HG03280 (cell line): ENCODE data around the gene SH3BP5.
"Not testable (repeated sequence)": the region's sequence is repeated elsewhere in the genome, so short reads cannot be mapped to it uniquely, and the experiment has no call there.

ENCODE experiments used
- ATAC-seq: cut with Tn5 transposase; IDR thresholded peaks from one replicate; pipeline ENCODE4 v1.9.1; 2021; ENCODE audit warnings: mild to moderate bottlenecking, moderate library complexity; ENCODE audit not compliant: unreplicated experiment

SH3BP5 gene, protein sequence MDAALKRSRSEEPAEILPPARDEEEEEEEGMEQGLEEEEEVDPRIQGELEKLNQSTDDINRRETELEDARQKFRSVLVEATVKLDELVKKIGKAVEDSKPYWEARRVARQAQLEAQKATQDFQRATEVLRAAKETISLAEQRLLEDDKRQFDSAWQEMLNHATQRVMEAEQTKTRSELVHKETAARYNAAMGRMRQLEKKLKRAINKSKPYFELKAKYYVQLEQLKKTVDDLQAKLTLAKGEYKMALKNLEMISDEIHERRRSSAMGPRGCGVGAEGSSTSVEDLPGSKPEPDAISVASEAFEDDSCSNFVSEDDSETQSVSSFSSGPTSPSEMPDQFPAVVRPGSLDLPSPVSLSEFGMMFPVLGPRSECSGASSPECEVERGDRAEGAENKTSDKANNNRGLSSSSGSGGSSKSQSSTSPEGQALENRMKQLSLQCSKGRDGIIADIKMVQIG

DNA sequence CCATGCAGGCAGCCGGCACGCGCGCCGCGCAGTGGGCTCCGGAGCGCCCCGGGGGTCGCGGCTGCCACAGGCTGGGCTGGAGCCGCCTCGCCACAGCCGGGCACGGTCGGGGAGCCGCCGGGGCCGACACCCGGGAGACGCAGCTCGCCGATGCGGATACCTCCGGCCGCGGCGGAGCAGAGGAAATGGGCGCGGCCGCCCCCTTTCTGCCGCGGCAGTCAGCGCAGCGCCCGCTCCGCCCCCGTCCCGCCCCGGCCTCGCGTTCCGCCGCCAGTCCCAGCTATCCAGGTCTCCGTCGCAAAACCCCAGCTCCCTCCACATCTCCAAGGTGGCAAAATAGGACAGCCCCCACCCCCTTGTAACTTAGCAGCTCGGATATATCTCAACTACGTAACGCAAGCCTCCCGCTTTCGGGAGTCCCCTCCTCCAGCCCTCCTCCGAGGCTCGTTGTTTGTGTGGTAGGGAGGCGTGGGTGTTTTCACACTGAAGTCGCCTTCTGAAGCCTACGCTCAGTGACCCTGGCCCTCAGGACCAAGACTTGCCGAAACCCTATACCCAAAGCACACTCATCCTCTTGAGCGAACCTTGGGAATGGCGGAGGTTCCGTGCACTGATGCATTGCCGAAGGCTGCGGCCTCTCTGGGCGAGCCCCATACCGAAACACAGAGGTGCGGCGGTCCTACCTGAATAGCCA is at the start of gene SH3BP5:
SH3BP5 (minus strand) TSS at position 182 of the 694 bp plus-strand sequence; CDS start at position 4, 178 bp downstream.
- ATAC-seq, result peak; percentile 85

DNA sequence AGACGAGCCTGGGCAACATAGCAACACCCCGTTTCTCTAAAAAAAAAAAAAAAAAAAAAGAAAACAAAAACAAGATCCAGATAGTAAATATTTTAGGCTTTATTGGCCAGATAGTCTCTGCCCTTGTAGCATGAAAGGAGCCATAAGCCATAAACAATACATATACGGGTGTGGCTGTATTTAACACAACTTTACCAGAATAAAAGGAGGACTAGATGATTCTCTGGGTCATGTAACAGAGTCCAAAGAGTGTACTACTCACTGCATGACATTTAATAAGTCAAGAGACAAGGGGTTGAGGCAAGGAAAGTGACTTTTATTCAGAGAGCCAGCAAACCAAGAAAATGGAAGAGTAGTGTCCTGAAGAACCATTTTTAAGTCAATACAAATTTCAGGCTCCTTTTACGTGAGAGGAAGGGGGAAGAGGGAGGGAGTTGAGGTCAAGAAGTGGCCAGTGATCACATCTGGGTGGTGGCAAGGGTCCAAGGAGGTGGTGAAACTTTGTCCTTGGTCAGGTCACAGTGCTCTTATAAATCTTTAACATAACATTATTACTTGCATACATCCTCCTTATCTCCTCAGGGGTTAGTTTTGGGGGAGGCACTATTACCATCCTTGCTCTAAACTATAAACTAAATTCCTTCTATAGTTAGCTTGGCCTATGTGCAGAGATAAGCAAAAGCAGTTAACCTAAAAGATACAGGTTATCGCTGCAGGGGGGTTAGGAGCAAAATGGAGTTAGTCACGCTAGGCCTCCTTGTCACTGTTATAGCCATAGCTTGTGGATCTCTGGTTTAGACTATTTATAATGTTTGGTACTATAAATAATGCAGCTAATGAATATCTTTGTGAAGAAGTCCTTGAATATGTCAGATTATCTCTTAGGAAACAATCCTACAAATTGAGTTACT is 48.8 kb upstream of the SH3BP5 start:
- no peak for ATAC-seq

DNA sequence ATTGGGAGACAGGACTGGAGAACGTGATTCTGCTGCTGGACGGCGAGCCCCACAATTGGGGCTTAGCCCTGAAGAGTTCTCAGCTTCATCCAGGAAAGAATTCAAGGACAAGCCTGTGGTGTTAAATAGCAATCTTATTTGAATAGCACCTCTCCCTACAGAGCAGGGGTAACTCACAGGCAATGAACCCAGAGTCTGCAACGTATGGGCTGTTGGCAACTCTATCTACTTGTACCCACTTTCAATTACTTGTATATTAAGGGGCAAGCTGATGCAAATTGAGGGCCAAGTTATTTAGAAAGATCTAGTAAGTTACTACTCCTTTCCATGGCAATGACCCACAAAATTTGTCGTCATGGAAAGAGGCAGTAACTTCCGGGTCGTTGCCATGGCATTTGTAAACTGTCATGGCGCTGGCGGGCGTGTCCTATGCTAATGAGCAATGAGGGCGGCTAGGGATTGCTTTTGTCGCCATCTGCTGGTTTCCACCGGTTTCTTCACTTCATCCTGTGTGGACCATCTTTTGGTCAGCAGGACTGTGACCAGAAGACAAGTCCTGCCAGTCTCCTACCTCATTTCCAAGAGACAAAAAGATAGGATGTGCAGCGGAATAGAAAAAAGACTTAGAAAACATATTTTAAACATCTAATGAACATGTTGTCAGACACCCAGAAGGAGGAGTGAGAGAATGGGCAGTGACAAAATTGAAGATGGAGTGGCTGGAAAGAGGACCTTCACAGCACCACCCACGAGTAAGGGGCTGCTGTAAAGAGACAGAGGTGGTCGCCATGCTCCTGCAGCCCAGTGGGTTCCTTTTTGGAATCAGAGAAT is 45.8 kb upstream of the SH3BP5 start:
- peak; percentile 93 for ATAC-seq

DNA sequence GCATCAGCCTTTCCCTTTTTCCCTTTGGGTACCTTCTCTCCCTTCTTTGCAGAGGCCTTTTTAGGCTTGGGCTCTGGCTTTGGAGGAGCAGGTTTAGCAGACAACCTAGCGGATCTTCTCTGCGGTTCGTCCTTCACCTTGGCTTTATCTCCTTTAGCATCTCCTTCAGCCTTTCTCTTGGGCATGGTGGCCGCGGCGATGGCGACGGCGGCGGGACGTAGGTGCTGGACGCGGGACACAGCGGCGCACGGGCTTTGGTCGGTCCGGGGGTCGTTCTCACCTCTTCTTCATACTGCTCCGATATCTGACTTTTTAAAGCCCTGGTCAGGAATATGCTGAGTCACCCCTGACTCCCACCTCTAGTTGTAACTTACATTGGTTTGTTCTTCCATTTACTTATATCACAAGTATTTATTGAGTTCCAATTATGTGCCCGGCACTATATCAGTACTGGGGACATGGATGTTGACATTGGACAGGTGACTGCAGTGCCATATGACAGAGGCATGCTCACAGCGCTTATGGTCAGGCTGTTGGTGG is 43.1 kb upstream of the SH3BP5 start:
- ATAC-seq, result no peak

DNA sequence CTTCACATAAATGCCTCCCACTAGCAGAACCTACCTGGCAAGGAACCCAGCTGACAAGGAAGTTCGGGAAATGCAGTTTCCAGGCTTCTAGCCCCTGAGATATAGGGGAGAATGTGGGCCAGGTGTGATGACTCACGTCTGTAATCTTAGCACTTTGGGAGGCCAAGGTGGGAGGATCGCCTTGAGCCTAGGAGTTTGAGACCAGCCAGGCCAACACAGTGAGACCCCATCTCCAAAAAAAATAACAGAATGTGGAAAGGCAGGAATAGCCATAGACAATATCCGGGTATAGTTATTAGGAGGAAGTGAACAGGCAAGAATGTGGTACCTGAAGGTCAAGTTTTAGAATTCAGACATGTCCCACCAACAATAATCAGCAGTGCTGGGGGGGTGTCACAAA is 40.5 kb upstream of the SH3BP5 start:
- ATAC-seq, result no peak

DNA sequence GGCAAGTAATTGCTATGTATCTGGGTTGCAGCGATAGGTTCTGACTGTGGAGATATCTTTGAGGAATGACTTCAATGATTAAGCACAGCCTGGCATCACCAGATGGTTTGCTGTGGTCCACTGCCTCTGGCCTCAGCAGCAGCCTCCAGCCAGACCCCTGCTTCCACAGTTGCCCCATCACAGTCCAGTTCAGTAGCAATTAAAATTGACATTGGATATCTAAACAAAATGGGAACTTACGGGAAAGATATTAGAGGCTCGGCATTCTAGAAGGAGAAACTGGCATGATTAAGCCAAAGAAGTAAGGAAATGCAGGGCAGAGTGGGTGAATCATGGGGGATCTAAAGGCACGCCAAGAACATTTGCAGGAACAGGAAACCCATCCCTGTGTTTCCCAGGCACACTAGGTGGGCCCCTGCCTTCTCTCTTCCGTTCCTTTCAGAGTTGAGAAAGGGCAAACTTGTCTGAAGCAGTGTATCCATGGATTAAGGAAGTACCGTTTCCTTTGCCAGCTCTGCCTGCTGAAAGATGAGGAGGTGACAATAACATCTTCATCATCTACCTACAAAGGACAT is 36.3 kb upstream of the SH3BP5 start:
- ATAC-seq, result no peak

DNA sequence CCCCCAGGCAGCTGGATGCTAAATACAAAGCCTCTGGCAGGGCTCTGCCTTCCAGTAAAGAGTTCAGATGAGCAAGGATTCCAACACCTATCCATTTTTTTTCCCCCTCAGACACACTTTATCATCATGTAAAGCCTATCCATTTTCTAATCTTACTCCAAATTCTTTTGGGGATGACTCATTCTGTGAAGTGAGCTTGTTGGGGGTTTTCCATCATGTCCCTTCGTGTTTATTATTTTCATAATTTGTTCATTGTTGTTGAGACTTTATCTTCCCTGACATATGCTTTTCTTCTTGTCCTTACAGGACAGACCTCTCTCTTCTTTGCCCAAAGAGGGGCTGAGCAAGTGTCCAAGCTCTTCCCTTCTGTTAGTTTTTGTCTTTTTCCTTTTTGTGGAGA is 34.7 kb upstream of the SH3BP5 start:
- ATAC-seq, result no peak

DNA sequence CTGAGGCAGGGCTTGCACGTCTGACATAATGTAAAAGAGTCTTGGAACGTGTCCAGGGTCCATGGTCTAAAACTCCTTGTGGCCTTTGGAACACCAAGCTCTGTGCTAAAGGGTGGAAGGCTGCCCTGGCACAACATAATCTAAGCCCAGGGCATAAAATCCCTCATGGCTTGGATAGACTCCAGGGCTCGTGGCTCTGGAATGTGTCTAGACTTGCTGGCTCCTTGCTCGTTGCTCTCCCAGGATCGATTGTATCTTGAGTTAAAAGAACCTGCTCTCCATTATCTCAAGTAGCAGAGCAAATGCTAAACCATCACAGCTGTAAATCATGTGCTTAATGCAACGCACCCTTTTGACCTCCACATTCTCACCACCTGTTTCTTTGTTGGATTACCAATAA is 31.7 kb upstream of the SH3BP5 start:
- not testable (repeated sequence) for ATAC-seq

DNA sequence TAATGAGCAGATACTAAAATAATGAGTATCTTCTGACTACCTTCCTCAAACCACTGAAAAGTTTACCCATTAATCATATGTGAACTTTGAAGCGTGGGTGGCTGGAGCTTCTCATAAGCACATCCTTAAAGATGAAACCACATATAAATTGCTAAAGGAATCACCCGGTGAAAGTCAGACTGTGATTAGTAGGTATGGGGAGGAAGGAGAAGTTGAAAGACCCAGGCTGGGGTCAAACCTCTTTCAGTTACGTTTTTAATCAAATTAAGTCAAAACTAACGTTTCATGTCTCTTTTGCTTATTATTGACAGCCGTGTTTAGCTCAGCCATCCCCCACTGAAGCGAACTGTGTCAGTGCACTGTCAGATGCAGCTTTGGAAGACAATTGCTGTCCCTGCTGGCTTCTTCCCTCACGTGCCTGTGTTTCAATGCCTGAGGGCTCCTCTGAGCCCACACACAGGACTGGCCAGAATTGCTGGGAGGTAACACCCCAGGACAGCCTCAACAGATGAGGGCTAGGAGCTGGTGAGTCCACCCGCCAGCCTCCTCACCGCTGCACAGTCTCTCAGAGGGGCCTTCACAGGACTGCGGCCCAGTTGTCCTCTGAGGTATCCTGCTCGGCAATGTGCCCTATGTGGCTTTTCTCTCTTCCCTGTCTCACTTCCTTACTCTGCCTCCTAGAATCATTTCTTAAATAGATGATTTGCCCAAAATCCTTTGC is 29.3 kb upstream of the SH3BP5 start:
- peak; percentile 73 for ATAC-seq

DNA sequence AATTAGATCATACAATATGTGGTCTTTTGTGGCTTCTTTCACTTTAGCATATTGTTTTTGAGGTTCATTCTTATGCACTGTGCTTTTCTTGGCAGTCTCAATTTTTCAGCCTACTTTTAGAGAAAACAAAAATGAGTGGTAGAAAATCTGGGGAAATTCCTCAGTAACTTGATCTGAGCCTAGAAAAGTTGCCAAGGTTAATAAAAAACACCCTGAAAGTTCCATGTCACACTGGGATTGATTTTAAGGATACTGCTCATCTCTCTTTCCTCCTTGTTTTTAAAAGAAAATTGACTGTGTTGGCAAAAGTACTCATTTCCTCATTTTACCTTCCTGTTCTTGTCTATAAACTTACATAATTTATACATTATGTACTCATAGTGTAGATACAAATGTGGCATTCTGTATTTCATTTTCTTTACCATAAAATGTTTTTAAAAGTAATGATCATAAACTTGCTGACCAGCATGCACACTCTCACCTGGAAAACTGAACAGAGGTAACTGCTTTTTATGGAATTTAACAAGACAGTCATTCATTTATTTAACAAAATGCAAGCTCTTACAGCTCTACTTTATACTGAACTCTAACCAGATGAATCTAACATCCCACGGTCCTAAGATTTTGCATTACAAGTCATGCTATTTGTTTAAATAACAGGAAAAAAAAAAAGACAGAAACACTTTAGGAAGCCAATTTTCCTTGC is 28.6 kb upstream of the SH3BP5 start:
- peak; percentile 2 for ATAC-seq

DNA sequence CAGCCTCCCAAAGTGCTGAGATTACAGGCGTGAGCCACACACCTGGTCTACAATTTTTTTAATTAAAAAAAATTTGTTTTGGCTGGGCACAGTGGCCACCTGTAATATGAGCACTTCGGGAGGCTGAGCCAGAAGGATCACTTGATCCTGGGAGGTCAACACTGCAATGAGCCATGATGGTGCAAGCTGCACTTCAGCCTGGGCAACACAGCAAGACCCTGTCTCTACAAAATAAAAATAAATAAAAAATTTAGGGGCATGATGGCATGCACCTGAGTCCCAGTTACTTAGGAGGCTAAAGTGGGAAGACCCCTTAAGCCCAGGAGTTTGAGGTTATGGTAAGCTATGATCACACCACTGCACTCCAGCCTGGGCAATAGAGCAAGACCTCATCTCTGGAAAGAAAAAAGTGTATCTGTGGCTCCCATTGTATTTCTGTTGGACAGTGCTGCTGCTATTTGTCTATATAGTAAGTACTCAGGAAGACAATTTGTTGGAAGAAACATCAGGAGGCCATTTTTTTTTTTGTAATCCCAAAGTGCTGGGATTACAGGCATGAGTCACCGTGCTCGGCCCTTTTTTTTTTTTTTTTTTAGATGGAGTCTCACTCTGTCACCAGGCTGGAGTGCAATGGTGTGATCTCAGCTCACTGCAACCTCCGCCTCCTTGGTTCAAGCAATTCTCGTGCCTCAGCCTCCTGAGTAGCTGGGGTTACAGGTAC is 27.5 kb upstream of the SH3BP5 start:
- no peak for ATAC-seq

DNA sequence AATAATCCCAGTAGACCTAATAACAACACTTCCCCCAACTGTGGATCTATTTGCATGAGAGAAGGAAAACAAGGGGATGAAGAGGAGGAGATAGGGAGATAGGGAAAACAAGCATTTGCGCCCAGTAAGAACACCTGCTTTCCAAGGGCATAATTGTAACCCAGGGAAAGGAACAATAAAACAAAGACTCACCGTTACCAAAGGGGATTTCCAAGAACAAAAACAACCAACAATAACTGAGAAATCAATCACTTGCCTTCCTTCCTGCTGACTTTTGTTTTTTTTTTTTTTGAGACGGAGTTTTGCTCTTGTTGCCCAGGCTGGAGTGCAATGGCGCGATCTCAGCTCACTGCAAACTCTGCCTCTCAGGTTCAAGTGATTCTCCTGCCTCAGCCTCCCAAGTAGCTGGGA is 24.3 kb upstream of the SH3BP5 start:
- ATAC-seq, result not testable (repeated sequence)

DNA sequence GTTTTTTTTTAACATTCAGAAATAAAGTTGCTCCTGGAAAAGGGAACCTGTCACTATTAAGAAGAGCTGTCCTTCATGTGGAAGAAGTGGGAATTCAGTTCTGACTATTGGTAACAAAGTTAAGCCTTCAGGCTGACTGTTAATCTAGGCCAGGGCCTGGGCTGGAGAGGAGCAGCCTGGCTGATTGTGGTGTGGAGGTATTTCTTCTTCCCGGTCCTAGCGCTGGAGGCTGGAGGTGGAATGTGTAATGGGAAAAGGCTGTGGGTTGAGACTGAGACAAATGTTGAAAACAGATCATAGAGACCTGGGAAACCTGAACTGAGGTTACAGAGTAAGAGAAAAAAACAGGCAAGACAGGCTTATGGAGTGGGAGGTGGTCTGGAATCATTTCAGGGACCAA is 23.8 kb upstream of the SH3BP5 start:
- ATAC-seq, result no peak

DNA sequence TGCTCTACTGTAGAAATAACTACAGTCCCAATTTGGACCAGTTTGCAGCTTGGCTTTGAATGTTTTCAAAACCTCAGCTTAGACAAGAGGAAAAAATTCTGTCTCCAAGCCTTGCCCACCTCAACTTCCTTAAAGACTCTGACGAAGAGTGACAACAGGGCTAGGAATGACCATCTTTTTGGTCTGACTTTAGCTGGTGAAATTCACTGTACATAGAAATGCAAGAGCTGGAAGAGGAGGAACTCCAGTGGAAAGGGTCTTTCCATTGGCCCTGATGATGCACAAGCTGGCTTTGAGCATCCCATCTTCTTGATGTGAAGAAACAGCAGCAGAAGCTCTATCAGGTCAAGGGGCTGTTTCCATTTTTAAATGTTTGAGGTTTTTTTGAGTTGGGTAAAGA is 22.7 kb upstream of the SH3BP5 start:
- no peak for ATAC-seq

DNA sequence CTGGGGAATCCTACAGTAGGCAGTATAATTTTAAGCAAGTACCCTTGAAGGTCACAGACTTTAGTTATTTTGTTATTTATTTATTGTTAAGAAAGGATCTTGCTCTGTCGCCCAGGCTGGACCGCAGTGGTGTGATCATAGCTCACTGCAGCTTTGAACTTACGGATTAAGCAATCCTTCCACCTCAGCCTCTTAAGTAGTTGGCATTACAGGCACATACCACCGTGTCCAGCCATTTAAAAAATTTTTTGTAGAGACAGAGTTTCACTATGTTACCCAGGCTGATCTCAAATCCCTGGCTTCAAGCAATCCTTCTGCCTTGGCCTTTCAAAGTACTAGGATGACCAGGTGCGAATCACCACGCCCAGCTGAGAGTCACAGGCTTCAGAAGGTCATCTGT is 22.1 kb upstream of the SH3BP5 start:
- ATAC-seq, result no peak

DNA sequence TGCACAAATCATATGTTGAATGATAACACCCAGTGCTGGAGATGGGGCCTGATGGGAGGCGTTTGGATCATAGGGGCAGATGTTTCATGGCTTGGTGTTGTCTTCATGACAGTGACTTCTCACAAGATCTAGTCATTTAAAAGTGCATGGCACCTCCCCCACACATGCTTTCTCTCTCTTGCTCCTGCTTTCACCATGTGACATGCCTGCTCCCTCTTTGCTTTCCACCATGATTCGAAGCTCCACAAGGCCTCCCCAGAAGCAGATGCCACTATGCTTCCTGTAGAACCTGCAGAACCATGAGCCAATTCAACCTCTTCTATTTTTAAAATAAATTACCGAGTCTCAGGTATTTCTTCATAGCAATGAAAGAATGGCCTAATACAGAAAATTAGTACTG is 17.8 kb upstream of the SH3BP5 start:
- no peak for ATAC-seq

DNA sequence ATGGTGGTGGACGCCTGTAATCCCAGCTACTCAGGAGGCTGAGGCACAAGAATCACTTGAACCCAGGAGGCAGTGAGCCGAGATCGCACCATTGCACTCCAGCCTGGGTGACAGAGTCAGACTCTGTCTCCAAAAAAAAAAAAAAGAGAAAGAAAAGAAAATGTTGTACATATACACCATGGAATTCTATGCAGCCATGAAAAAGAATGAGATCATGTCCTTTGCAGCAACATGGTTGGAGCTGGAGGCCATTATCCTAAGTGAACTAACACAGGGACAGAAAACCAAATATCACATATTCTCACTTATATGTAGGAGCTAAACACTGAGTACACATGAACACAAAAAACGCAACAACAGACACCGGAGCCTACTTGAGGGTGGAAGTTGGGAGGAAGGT is 17.1 kb upstream of the SH3BP5 start:
- ATAC-seq, result not testable (repeated sequence)

DNA sequence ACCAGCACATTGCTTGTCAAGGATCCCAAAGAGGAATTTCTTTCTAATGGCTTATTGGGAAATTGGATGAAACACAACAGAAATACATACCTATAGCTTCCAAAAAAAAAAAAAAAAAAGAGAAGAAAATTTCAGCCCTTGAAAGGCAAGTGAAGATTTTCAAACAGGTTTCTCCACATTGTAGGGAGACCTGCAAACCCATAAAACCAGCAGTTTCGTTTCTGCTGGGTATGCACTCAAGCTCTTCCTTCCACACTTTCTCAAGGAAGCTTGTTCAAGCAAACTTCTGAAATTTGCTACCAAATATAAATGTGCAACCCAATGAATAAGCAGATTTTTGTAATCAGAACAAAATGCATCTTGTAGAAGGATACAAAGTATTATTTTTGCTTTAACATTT is 15.9 kb upstream of the SH3BP5 start:
- ATAC-seq, result no peak
